COLO668 (cell line): Measurements from ENCODE around the gene CEP350.
"Not testable (repeated sequence)": the region's sequence is repeated elsewhere in the genome, so short reads cannot be mapped to it uniquely, and the experiment has no call there.

ENCODE experiments used
- DNase-seq: peaks from one replicate; lab custom pipeline; 2025; ENCODE audit not compliant: unreplicated experiment; lab: John Stamatoyannopoulos, UW

CEP350 gene

GRCh38 chr1:179984942-179985341 lies 30.3 kb downstream of the CEP350 start:
- DNase-seq: no peak

DNA sequence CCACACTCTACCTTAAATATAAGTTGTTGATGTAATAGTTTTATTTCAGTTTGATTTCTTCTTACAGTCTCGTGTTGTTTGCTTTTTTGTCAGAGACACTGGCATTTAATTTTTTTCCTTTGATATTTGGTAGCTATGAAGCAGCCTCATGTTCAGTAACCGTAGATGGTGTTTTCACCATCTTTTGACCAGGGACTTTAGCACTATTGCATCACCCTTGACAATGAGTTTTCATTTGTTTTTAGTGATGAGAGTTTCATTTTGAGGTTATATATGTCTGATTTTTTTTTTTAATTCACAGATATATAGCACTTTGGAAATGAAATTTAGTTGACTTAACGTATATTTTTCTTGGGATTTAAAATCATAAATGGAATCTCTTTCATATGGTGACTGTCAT lies 36.2 kb downstream of the CEP350 start:
- DNase-seq: no peak

DNA sequence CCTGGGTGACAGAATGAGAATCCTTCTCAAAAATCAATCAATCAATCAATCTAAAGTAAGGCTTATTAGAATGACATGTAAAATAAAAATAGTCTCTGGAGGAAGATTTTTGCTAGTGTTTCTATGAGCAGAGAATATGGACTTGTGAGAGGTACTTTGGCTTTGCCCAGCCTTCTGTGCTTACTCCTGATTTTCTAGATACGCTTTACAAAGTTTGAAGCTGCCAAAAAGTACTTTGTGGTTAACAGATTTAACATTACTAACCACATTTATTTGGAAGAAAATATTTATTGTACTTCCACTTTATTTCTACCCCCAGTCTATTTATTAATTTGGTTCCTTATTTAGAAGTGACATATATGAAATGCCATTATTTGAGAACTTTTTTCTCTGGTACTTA lies 41.0 kb downstream of the CEP350 start:
- DNase-seq: no peak

- DNase-seq: no peak
Observed at GRCh38 chr1:179996099-179996498, 41.5 kb downstream of the CEP350 start.

DNA sequence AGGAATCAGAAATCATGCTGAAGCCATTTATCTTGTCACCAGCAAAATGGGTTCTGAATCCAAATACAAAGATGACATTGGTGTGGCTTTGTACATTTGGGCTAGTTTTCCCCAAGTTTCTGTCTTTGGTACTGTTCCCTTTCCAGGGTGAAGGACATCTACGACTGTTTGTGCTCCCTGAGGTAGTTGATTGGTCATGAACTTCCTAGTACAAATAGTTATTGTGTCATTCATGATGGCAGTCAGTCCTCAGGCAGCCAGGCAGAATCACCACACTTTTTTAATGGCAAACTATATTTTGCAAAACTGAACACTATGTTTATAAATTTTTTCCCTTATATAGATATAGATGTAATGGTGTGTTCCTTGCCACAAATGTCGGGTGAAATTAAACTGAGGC lies 46.0 kb downstream of the CEP350 start:
- no peak for DNase-seq

GRCh38 chr1:180002437-180002836 lies 47.8 kb downstream of the CEP350 start:
- DNase-seq: no peak

- DNase-seq: no peak
Observed at GRCh38 chr1:180003026-180003695, 48.6 kb downstream of the CEP350 start.

DNA sequence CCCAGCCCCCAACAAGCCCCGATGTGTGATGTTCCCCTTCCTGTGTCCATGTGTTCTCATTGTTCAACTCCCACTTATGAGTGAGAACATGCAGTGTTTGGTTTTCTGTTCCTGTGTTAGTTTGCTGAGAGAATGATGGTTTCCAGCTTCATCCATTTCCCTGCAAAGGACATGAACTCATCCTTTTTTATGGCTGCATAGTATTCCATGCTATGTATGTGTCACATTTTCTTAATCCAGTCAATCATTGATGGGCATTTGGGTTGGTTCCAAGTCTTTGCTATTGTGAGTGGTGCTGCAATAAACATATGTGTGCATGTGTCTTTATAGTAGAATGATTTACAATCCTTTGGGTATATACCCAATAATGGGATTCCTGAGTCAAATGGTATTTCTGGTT lies 52.2 kb downstream of the CEP350 start:
- not testable (repeated sequence) for DNase-seq

DNA sequence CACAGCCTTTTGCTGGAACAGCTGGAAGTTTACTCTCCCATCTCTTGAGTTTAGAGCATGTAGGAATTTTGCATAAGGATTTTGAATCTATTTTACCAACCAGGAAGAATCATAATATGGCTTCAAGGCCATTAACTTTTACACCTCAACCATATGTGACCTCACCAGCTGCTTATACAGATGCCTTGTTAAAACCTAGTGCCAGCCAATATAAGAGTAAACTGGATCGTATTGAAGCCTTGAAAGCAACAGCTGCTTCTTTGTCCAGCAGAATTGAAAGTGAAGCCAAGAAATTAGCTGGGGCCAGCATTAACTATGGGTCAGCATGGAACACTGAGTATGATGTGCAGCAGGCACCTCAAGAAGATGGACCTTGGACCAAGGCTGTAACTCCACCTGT lies 65.4 kb downstream of the CEP350 start:
- no peak for DNase-seq

GRCh38 chr1:180026556-180026955 lies 71.9 kb downstream of the CEP350 start:
- no peak for DNase-seq

DNA sequence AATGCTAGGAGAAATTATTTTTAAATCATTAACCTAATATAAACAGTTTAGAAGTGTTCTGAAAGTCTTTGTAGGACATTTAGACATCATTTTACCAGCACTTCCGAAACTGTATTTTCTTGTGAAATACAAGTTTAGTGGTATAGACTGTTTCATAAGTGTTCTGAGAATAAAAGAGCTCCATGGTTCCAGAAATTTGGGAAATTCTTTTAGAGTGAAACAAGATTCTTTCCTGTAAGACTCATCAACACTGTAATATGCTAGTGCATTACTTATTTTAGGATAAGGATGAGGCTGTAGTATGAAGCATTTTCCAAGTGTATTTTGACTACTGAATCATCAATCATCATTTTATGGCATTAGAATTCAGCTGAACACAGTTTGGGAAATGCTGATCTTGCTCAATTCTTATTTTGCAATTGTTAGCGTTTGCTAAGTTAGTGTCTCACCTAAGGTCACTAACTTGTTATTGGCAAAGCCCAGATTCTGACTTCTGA lies 73.4 kb downstream of the CEP350 start:
- DNase-seq: no peak

- DNase-seq: no peak
Observed at GRCh38 chr1:180028864-180029263, 74.3 kb downstream of the CEP350 start.

- DNase-seq: no peak
Observed at GRCh38 chr1:180029524-180030135, 75.0 kb downstream of the CEP350 start.

DNA sequence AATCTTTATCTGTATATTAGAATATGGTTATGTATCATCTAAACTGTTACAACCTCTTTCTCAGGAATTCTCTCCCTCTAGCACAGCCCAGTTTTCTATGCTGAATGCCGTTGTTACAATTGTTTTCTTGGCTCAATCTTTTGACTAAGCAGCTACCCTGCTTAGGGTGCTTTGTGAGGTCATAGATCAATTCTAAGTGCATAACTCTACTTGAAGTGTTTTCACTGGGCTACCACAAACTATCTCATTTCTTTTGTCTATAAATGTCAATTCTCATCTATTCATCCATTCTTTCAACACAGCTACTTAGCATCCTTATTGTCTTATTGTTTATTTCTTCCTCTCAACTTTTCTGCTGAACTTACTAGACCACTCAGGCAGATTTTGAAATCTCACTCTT lies 77.1 kb downstream of the CEP350 start:
- no peak for DNase-seq

- DNase-seq: no peak
Observed at GRCh38 chr1:180033390-180033789, 78.8 kb downstream of the CEP350 start.

- DNase-seq: no peak
Observed at GRCh38 chr1:180040034-180040433, 85.4 kb downstream of the CEP350 start.

- no peak for DNase-seq
Observed at GRCh38 chr1:180041582-180041981, 87.0 kb downstream of the CEP350 start.

GRCh38 chr1:180042988-180043622 lies 88.5 kb downstream of the CEP350 start:
- DNase-seq: no peak

GRCh38 chr1:180043785-180044184 lies 89.2 kb downstream of the CEP350 start:
- no peak for DNase-seq

GRCh38 chr1:180046674-180047073 lies 92.1 kb downstream of the CEP350 start:
- no peak for DNase-seq

- DNase-seq: no peak
Observed at GRCh38 chr1:180053594-180054567, 99.3 kb downstream of the CEP350 start.
